ENCODE data around the gene LRRK2. TPM values are rescaled to one million over a fixed set of nuclear protein-coding genes. Genes with fewer than 3 reads are reported as not detected.

LRRK2 gene
- total and polyA plus RNA-seq, 2 of the 13 experiments (the other 11 are each of a cell fraction or from before 2014, with no cell fraction given), result not detected

- no peak for TF ChIP-seq IKZF4 (CRISPR knock-in tag; IDR thresholded peaks at IDR 0.05; ENCODE audit: borderline replicate concordance, low read depth, not compliant biosample characterization)
- TF ChIP-seq REL (CRISPR knock-in tag; conservative IDR thresholded peaks at IDR 0.05), result no peak
- TF ChIP-seq REXO4 (CRISPR knock-in tag; IDR thresholded peaks at IDR 0.05; ENCODE audit: borderline replicate concordance), result no peak
- no peak for TF ChIP-seq ZNF256 (CRISPR knock-in tag; conservative IDR thresholded peaks at IDR 0.05)
- TF ChIP-seq RARA (CRISPR knock-in tag; IDR thresholded peaks at IDR 0.05), result no peak
- TF ChIP-seq SOX5 (CRISPR knock-in tag; IDR thresholded peaks at IDR 0.05; ENCODE audit: borderline replicate concordance), result no peak
Measured at GRCh38 chr12:40393026-40393425, 168.2 kb downstream of the LRRK2 start (continued).

DNA sequence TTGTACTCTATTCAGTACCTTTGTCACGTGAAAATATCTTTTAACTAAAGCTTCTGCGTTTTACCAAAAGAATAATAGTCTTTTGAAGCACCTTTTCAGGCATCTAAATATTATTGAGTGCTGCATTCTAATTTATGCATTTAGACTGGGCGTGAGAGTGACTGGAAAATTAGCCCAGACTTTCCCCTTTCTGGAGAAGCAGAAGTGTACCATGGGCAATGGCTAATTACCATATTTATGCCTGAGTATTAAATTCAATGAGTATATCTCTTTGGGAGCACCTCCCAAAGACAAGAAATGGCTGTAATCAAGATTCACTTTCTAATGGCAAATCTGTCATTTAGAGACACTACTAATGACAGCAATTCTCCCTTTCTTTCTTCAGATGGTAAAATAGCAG is 174.9 kb downstream of the LRRK2 start:
- intact Hi-C loops (cut with micrococcal nuclease; ENCODE audit: unreplicated experiment), result no loop called here
- ATAC-seq, result no peak
- Histone ChIP-seq H3K4me1 (ENCODE audit: insufficient read depth, low read length) (no peaks in the 10 kb centered on the region), H3K9ac (ENCODE audit: insufficient read depth, low read depth, low read length) (no peak overlapping the region), H4K20me1 (ENCODE audit: insufficient read depth, low read length) (no peaks in the 10 kb centered on the region), H3K36me3 (replicated peaks in 1 of 2; ENCODE audit: control insufficient read depth in 1 of 2, insufficient read depth in 2 of 2, low read length in 2 of 2) (no peaks in the 10 kb centered on the region), H3K4me2 (ENCODE audit: low read depth, low read length) (no peak overlapping the region), H3K4me3 (replicated peaks in 1 of 3; ENCODE audit: insufficient read depth in 1 of 3, low read depth in 2 of 3, low read length in 3 of 3) (no peak overlapping the region), H3K27ac (ENCODE audit: extremely low read length, insufficient read depth, low read length) (no peak overlapping the region), H3K9me3 (ENCODE audit: low read length) (no peaks in the 10 kb centered on the region), H2AFZ (ENCODE audit: low read length) (no peak overlapping the region), H3K27me3 (ENCODE audit: control insufficient read depth in 1 of 2, insufficient read depth in 2 of 2, low read length in 2 of 2) (no peaks in the 10 kb centered on the region; a peak in 1 of 5 replicates), H3K79me2 (ENCODE audit: insufficient read depth, low read length) (no peaks in the 10 kb centered on the region)
- WGBS (ENCODE audit: low lambda C conversion rate), result 1% methylated on average over 3 of the region's 3 CpGs
- in situ Hi-C loops (cut with HindIII; ENCODE audit: extremely low pct_ligation_motif_present, low pct_unique_long_range_greater_than_20kb), result no loop called here
- no peak for FAIRE-seq
- CTCF ChIA-PET (ENCODE audit: low intra/inter-chr PET ratio, low total read pairs), result no interaction called here
- POLR2A ChIA-PET, result no interaction called here
- DNase-seq (ENCODE audit: low spot score), result no peak
- BruUV-seq (replicated peaks), result no TSS peak
- no peak for TF ChIP-seq TBL1XR1 (IDR thresholded peaks at IDR 0.05; ENCODE audit: borderline replicate concordance, low read length, partially characterized antibody)
- TF ChIP-seq, protein P1, sequence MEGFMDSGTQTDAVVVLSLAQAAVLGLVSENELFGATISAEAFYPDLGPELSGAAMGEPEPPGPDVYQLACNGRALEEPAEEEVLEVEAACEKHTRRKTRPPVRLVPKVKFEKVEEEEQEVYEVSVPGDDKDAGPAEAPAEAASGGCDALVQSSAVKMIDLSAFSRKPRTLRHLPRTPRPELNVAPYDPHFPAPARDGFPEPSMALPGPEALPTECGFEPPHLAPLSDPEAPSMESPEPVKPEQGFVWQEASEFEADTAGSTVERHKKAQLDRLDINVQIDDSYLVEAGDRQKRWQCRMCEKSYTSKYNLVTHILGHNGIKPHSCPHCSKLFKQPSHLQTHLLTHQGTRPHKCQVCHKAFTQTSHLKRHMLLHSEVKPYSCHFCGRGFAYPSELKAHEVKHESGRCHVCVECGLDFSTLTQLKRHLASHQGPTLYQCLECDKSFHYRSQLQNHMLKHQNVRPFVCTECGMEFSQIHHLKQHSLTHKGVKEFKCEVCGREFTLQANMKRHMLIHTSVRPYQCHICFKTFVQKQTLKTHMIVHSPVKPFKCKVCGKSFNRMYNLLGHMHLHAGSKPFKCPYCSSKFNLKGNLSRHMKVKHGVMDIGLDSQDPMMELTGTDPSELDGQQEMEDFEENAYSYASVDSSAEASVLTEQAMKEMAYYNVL (CRISPR knock-in tag; IDR thresholded peaks at IDR 0.05; ENCODE audit: borderline replicate concordance), result no peak
- TF ChIP-seq MXI1 (IDR thresholded peaks at IDR 0.05; ENCODE audit: borderline replicate concordance, low read depth, low read length), result no peak
- TF ChIP-seq, protein P2, sequence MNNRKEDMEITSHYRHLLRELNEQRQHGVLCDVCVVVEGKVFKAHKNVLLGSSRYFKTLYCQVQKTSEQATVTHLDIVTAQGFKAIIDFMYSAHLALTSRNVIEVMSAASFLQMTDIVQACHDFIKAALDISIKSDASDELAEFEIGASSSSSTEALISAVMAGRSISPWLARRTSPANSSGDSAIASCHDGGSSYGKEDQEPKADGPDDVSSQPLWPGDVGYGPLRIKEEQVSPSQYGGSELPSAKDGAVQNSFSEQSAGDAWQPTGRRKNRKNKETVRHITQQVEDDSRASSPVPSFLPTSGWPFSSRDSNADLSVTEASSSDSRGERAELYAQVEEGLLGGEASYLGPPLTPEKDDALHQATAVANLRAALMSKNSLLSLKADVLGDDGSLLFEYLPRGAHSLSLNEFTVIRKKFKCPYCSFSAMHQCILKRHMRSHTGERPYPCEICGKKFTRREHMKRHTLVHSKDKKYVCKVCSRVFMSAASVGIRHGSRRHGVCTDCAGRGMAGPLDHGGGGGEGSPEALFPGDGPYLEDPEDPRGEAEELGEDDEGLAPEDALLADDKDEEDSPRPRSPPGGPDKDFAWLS (CRISPR knock-in tag; IDR thresholded peaks at IDR 0.05; ENCODE audit: borderline replicate concordance), result no peak
- TF ChIP-seq CEBPZ (IDR thresholded peaks at IDR 0.05; ENCODE audit: low read length), result no peak
- no peak for TF ChIP-seq ATF1 (CRISPR knock-in tag; IDR thresholded peaks at IDR 0.05)
- TF ChIP-seq GABPB1 (CRISPR knock-in tag; IDR thresholded peaks at IDR 0.05), result no peak
- TF ChIP-seq, protein P3, sequence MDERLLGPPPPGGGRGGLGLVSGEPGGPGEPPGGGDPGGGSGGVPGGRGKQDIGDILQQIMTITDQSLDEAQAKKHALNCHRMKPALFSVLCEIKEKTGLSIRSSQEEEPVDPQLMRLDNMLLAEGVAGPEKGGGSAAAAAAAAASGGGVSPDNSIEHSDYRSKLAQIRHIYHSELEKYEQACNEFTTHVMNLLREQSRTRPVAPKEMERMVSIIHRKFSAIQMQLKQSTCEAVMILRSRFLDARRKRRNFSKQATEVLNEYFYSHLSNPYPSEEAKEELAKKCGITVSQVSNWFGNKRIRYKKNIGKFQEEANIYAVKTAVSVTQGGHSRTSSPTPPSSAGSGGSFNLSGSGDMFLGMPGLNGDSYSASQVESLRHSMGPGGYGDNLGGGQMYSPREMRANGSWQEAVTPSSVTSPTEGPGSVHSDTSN (CRISPR knock-in tag; IDR thresholded peaks at IDR 0.05), result no peak
- TF ChIP-seq ZNF891 (CRISPR knock-in tag; IDR thresholded peaks at IDR 0.05), result no peak
- no peak for TF ChIP-seq ZNF737 (CRISPR knock-in tag; IDR thresholded peaks at IDR 0.05; ENCODE audit: borderline replicate concordance)
